HepG2 (cell line): ENCODE results near the gene SNX19. TPM values are rescaled to one million over a fixed set of nuclear protein-coding genes. Genes with fewer than 3 reads are reported as not detected.

Experiments
- ARID2 ChIP-seq: sonication (generic); formaldehyde crosslinking; IDR thresholded peaks from 2 replicates; pipeline ENCODE4 v1.8.1; 2022; ENCODE audit warnings: mild to moderate bottlenecking, missing genetic modification reagents, borderline replicate concordance
- CENPX ChIP-seq: sonication (generic); formaldehyde crosslinking; IDR thresholded peaks from 2 replicates; pipeline ENCODE4 v1.9.0; 2021; ENCODE audit warnings: mild to moderate bottlenecking, missing genetic modification reagents, moderate library complexity
- GMEB1 ChIP-seq: sonication (generic); formaldehyde crosslinking; IDR thresholded peaks from 2 replicates; pipeline ENCODE4 v1.5.1; 2020; ENCODE audit warnings: missing genetic modification reagents, mild to moderate bottlenecking, borderline replicate concordance
- HNRNPH1 ChIP-seq: fragments of 200-400 bp; formaldehyde crosslinking; optimal IDR thresholded peaks from 2 replicates; pipeline ENCODE3; 2017; ENCODE audit warnings: mild to moderate bottlenecking, low read depth, low read length
- HOXA7 ChIP-seq: sonication (generic); formaldehyde crosslinking; IDR thresholded peaks from 2 replicates; pipeline ENCODE4 v1.8.1; 2022; ENCODE audit warnings: mild to moderate bottlenecking, missing genetic modification reagents, moderate library complexity
- NR2C2 ChIP-seq: sonication (generic); formaldehyde crosslinking; IDR thresholded peaks from 2 replicates; pipeline ENCODE4 v1.4.0; 2020; ENCODE audit warnings: missing genetic modification reagents, mild to moderate bottlenecking, moderate library complexity, borderline replicate concordance
- RERE ChIP-seq: IDR thresholded peaks from 2 replicates; pipeline ENCODE4 v1.6.1; 2016; ENCODE audit warnings: low read depth, missing genetic modification reagents, missing compliant biosample characterization
- SOX13 ChIP-seq, 3 experiments: fragments of 450-650 bp in 1 of 3; sonication (generic) in 1 of 3; formaldehyde crosslinking in 1 of 3; IDR thresholded peaks in 2 of 3; conservative IDR thresholded peaks in 1 of 3; 2 replicates each; pipeline versions ENCODE4 v1.5.0 to v1.6.1; 2016 to 2020; ENCODE audit warnings: antibody characterized with exemption in 1 of 3, mild to moderate bottlenecking in 1 of 3, missing compliant biosample characterization in 1 of 3, missing genetic modification reagents in 1 of 3, moderate library complexity in 1 of 3
- SRSF9 ChIP-seq: fragments of 200-400 bp; formaldehyde crosslinking; IDR thresholded peaks from 2 replicates; pipeline ENCODE4 v1.6.1; 2018; ENCODE audit warnings: borderline replicate concordance, mild to moderate bottlenecking, low read depth, low read length; ENCODE audit not compliant: insufficient read depth, poor library complexity, severe bottlenecking
- TEAD3 ChIP-seq: optimal IDR thresholded peaks from 2 replicates; pipeline ENCODE3; 2016; ENCODE audit warnings: borderline replicate concordance
- TFE3 ChIP-seq: IDR thresholded peaks from 2 replicates; pipeline ENCODE4 v1.6.1; 2016
- WIZ ChIP-seq: sonication (generic); formaldehyde crosslinking; IDR thresholded peaks from 2 replicates; pipeline ENCODE4 v1.5.1; 2020; ENCODE audit warnings: mild to moderate bottlenecking, missing genetic modification reagents
- polyA plus RNA-seq, 8 experiments: library from polyadenylated mRNA; depleted of rRNA in 3 of 8; stranded (reverse) in 7 of 8; unstranded in 1 of 8; fragments of >200 nt; fragmentation: Illumina TruSeq in 4 of 8; extraction: Trizol in 4 of 8; gene quantifications; 2 replicates each; pipeline versions ENCODE4 v1.2.1 to v1.2.3, GENCODE V29; 2011 to 2016; ENCODE audit warnings: low read depth in 4 of 8, missing spikeins in 1 of 8, mixed read lengths in 1 of 8; ENCODE audit not compliant: insufficient read depth in 1 of 8
- total RNA-seq, 5 experiments: library from RNA; depleted of rRNA; stranded (reverse); fragments of >200 nt; fragmentation: Illumina TruSeq; extraction: Trizol; gene quantifications; 2 replicates each; pipeline ENCODE4 v1.2.3, GENCODE V29; 2016; ENCODE audit warnings: low read depth in 1 of 5
- TF ChIP-seq, protein P1 (sequence below): sonication (generic); formaldehyde crosslinking; IDR thresholded peaks from 2 replicates; pipeline ENCODE4 v1.5.1; 2020; ENCODE audit warnings: missing genetic modification reagents, mild to moderate bottlenecking, borderline replicate concordance

The SNX19 gene
- total and polyA plus RNA-seq, 2 of the 13 experiments (the other 11 are each of a cell fraction or from before 2014, with no cell fraction given): 0.13 to 0.27 TPM

GRCh38 chr11:130865091-130865773 is 51.0 kb downstream of the SNX19 start (continued):
- TF ChIP-seq RERE (CRISPR knock-in tag) (no peak), GMEB1 (CRISPR knock-in tag) (no peak), HNRNPH1 (no peak), WIZ (CRISPR knock-in tag) (no peak), CENPX (CRISPR knock-in tag) (no peak), NR2C2 (CRISPR knock-in tag) (0 out of 2 replicates have a peak, but pooled peaks have one; percentile 12), SOX13 (IDR thresholded peaks at IDR 0.05) (no peak), SOX13 (CRISPR knock-in tag; conservative IDR thresholded peaks at IDR 0.05 in 1 of 2, IDR thresholded peaks at IDR 0.05 in 1 of 2) (no peak), TFE3 (CRISPR knock-in tag) (no peak), TEAD3 (CRISPR knock-in tag) (peak; percentile 86), SRSF9 (no peak), ARID2 (CRISPR knock-in tag) (no peak), HOXA7 (CRISPR knock-in tag) (no peak)
- TF ChIP-seq, protein P1, sequence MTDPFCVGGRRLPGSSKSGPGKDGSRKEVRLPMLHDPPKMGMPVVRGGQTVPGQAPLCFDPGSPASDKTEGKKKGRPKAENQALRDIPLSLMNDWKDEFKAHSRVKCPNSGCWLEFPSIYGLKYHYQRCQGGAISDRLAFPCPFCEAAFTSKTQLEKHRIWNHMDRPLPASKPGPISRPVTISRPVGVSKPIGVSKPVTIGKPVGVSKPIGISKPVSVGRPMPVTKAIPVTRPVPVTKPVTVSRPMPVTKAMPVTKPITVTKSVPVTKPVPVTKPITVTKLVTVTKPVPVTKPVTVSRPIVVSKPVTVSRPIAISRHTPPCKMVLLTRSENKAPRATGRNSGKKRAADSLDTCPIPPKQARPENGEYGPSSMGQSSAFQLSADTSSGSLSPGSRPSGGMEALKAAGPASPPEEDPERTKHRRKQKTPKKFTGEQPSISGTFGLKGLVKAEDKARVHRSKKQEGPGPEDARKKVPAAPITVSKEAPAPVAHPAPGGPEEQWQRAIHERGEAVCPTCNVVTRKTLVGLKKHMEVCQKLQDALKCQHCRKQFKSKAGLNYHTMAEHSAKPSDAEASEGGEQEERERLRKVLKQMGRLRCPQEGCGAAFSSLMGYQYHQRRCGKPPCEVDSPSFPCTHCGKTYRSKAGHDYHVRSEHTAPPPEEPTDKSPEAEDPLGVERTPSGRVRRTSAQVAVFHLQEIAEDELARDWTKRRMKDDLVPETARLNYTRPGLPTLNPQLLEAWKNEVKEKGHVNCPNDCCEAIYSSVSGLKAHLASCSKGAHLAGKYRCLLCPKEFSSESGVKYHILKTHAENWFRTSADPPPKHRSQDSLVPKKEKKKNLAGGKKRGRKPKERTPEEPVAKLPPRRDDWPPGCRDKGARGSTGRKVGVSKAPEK (CRISPR knock-in tag): no peak
